COR-L47 (cell line): ENCODE data around the gene SCNN1G.

Experiments used
- DNase-seq: peaks from one replicate; lab custom pipeline; 2025; lab: John Stamatoyannopoulos, UW

SCNN1G gene

GRCh38 chr16:23152386-23153178 lies 30.0 kb upstream of the SCNN1G start:
- no peak for DNase-seq

GRCh38 chr16:23155445-23156049 lies 27.0 kb upstream of the SCNN1G start:
- DNase-seq = no peak

GRCh38 chr16:23156110-23156509 lies 26.4 kb upstream of the SCNN1G start:
- no peak for DNase-seq

GRCh38 chr16:23156946-23157460 lies 25.5 kb upstream of the SCNN1G start:
- DNase-seq = no peak

- DNase-seq = no peak
These were observed 24.4 kb upstream of the SCNN1G start for GRCh38 chr16:23158114-23158513.

- no peak for DNase-seq
These were observed 22.5 kb upstream of the SCNN1G start for GRCh38 chr16:23160082-23160481.

GRCh38 chr16:23160574-23160973 lies 22.0 kb upstream of the SCNN1G start:
- DNase-seq = no peak

GRCh38 chr16:23163921-23164320 lies 18.6 kb upstream of the SCNN1G start:
- DNase-seq = no peak

GRCh38 chr16:23164736-23165135 lies 17.8 kb upstream of the SCNN1G start:
- no peak for DNase-seq

GRCh38 chr16:23172583-23172982 lies 10.0 kb upstream of the SCNN1G start:
- no peak for DNase-seq

GRCh38 chr16:23172994-23173393 lies 9.6 kb upstream of the SCNN1G start:
- DNase-seq = no peak

GRCh38 chr16:23174622-23175021 lies 7.9 kb upstream of the SCNN1G start:
- no peak for DNase-seq

- DNase-seq = no peak
These were observed 6.9 kb upstream of the SCNN1G start for GRCh38 chr16:23175651-23176050.

GRCh38 chr16:23181506-23181905 lies 1.0 kb upstream of the SCNN1G start:
- DNase-seq = no peak

GRCh38 chr16:23182206-23182678 lies 303 bp upstream of the SCNN1G start:
- DNase-seq = peak; percentile 87

GRCh38 chr16:23183543-23183862 lies 958 bp downstream of the SCNN1G start:
- no peak for DNase-seq

- no peak for DNase-seq
These were observed 3.1 kb downstream of the SCNN1G start for GRCh38 chr16:23185656-23186055.

- DNase-seq = no peak
These were observed 3.6 kb downstream of the SCNN1G start for GRCh38 chr16:23186171-23186570.

- no peak for DNase-seq
These were observed 4.8 kb downstream of the SCNN1G start for GRCh38 chr16:23187341-23187740.

- no peak for DNase-seq
These were observed 6.4 kb downstream of the SCNN1G start for GRCh38 chr16:23188911-23189310.

GRCh38 chr16:23194497-23195221 lies 12.1 kb downstream of the SCNN1G start:
- no peak for DNase-seq

GRCh38 chr16:23195366-23195978 lies 12.9 kb downstream of the SCNN1G start:
- no peak for DNase-seq
